ENCODE measurements around the gene DNAJC22. TPM values are rescaled to one million over a fixed set of nuclear protein-coding genes. Genes with fewer than 3 reads are reported as not detected.

Gene DNAJC22
- total and polyA plus RNA-seq, 2 of the 13 experiments (the other 11 are each of a cell fraction or from before 2014, with no cell fraction given) = 25.2 to 31.7 TPM

- Histone ChIP-seq H3K27me3 (ENCODE audit: control insufficient read depth in 1 of 2, insufficient read depth in 2 of 2, low read length in 2 of 2) (peaks cover 0 to 4% of the 10 kb centered on the region in 2 experiments; a peak in 1 of 5 replicates), H3K36me3 (replicated peaks in 1 of 2; ENCODE audit: control insufficient read depth in 1 of 2, insufficient read depth in 2 of 2, low read length in 2 of 2) (peaks cover 10 to 23% of the 10 kb centered on the region in 2 experiments), H3K79me2 (ENCODE audit: insufficient read depth, low read length) (peaks cover 8% of the 10 kb centered on the region), H3K4me1 (ENCODE audit: insufficient read depth, low read length) (peaks cover 15% of the 10 kb centered on the region), H3K4me3 (replicated peaks in 1 of 3; ENCODE audit: insufficient read depth in 1 of 3, low read depth in 2 of 3, low read length in 3 of 3) (peak overlapping the region; percentile 75 to 98 (median 96)), H3K9ac (ENCODE audit: insufficient read depth, low read depth, low read length) (peak overlapping the region; percentile 86), H3K27ac (ENCODE audit: extremely low read length, insufficient read depth, low read length) (peak overlapping the region; percentile 75), H2AFZ (ENCODE audit: low read length) (no peak overlapping the region), H3K4me2 (ENCODE audit: low read depth, low read length) (peak overlapping the region; percentile 95), H4K20me1 (ENCODE audit: insufficient read depth, low read length) (no peaks in the 10 kb centered on the region), H3K9me3 (ENCODE audit: low read length) (no peaks in the 10 kb centered on the region)
- intact Hi-C loops (cut with micrococcal nuclease; ENCODE audit: unreplicated experiment) = loop anchor here (1.0 kb wide), 1 partner anchor 24 kb away; no protein-coding TSS in a partner anchor
- CTCF ChIA-PET (ENCODE audit: low intra/inter-chr PET ratio, low total read pairs) = no interaction called here
- FAIRE-seq (no peak), ATAC-seq (no peak; the same call in 1 of the 3 replicates), DNase-seq (ENCODE audit: low spot score) (no peak)
- in situ Hi-C loops (cut with HindIII; ENCODE audit: extremely low pct_ligation_motif_present, low pct_unique_long_range_greater_than_20kb) = no loop called here
- TF ChIP-seq ZNF768 (CRISPR knock-in tag; IDR thresholded peaks at IDR 0.05) = no peak
- TF ChIP-seq SAFB2 (CRISPR knock-in tag; IDR thresholded peaks at IDR 0.05; ENCODE audit: borderline replicate concordance, low read depth) = 0 out of 2 replicates have a peak, but pooled peaks have one; percentile 17
- TF ChIP-seq CENPBD1 (CRISPR knock-in tag; IDR thresholded peaks at IDR 0.05; ENCODE audit: borderline replicate concordance, low read depth) = no peak
- TF ChIP-seq MYPOP (CRISPR knock-in tag; IDR thresholded peaks at IDR 0.05) = peak; percentile 15; the same call in 1 of the 2 replicates
- no peak for TF ChIP-seq RBFOX2 (IDR thresholded peaks at IDR 0.05; ENCODE audit: low read depth, low read length)
- no peak for TF ChIP-seq ZNF792 (CRISPR knock-in tag; IDR thresholded peaks at IDR 0.05)
- no peak for TF ChIP-seq AHDC1 (CRISPR knock-in tag; IDR thresholded peaks at IDR 0.05; ENCODE audit: borderline replicate concordance)
- TF ChIP-seq ZNF772 (CRISPR knock-in tag; IDR thresholded peaks at IDR 0.05) = no peak
- no peak for TF ChIP-seq XRCC5 (optimal IDR thresholded peaks at IDR 0.05; ENCODE audit: low read length)
- TF ChIP-seq ZNF816 (CRISPR knock-in tag; IDR thresholded peaks at IDR 0.05; ENCODE audit: borderline replicate concordance) = no peak
- POLR2A ChIA-PET = interaction anchor here (0.8 to 2.2 kb wide), 12 partner anchors 8 to 418 kb away, joined by 3 to 18 read pairs (median 4); partner anchors contain the start of genes MCRS1, PRPF40B, SPATS2 and TMBIM6
- 5% methylated on average over 15 of the region's 19 CpGs for WGBS (ENCODE audit: low lambda C conversion rate)
- TSS peak; percentile 88 for BruUV-seq (replicated peaks)
Observed at GRCh38 chr12:49323524-49324097, 23.1 kb upstream of the DNAJC22 start.
